Stimulated activated CD4-positive, alpha-beta T cell treated with anti-CD3 and anti-CD28 coated beads, TNF-alpha, amount 100 ng/mL, for 48 hours (primary cell): ENCODE results near the gene ANTXRL.
"Not testable (repeated sequence)": the region's sequence is repeated elsewhere in the genome, so short reads cannot be mapped to it uniquely, and the experiment has no call there.

ENCODE experiments used
- DNase-seq, 3 donors: peaks; one replicate each; pipeline ENCODE4 v3.0.0-alpha.2; 2020; ENCODE audit warnings: low read depth in 3 of 3

ANTXRL gene

DNA sequence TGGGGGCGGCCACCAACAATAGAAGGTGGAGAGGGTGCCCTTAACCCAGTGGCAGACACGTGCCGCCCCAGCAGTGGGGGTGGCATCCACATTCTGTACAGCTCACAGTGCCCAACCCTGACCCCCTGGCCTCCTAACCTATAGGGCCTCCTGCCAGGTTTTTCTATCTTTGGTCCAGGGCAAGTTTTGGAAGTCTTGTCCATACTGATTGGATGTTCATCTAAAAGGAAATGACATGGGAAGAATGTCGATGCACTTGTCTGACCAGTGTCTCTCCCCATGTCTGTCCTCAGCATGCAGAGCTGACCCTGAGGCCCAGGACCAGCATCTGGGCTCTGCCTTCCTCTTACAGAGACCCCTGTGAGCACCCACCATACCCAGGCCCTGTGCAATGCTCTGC lies 32.3 kb upstream of the ANTXRL start:
- no peak for DNase-seq

DNA sequence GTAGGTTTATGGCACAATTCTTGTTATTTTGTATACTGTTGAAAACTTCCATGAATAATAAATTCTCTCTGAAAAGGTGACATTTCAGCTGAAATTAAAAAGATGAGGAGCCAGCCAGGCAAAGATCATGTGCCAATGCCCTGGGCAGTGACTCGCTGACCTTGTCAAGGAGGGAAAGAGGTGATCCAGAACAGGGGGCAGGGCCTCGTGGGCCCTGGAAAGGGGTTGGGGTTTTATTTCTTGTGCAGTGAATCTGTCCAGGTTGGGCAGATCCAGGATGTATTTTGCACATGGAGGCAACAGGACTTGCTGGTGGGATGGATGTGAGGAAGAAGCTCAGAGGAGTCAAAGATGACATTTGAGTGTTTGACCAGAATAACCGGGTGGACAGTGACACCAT lies 31.6 kb upstream of the ANTXRL start:
- not testable (repeated sequence) for DNase-seq

GRCh38 chr10:46255801-46256747 lies 30.7 kb upstream of the ANTXRL start:
- peak; percentile 32 to 58 (median 47) for DNase-seq

DNA sequence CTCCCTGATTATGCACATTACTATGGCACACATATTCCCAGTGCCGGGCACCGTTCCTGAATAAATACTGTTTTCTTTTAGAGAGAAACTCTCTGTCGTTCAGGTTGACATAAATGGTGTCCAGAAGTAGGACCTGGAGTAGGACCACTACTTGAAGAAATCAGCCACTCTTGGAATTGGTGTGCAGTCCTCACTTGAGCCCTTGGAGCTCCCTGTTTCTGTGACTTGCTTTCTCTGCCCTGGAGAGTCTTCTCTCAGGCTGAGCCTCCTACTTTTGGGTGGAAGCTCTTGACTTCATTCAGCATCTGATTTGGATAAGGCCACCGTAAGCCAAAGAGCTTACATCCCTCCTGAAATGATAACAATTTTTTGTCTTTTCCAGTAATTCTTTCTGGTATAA lies 29.7 kb upstream of the ANTXRL start:
- DNase-seq = no peak

GRCh38 chr10:46262906-46263560 lies 23.8 kb upstream of the ANTXRL start:
- not testable (repeated sequence) for DNase-seq

DNA sequence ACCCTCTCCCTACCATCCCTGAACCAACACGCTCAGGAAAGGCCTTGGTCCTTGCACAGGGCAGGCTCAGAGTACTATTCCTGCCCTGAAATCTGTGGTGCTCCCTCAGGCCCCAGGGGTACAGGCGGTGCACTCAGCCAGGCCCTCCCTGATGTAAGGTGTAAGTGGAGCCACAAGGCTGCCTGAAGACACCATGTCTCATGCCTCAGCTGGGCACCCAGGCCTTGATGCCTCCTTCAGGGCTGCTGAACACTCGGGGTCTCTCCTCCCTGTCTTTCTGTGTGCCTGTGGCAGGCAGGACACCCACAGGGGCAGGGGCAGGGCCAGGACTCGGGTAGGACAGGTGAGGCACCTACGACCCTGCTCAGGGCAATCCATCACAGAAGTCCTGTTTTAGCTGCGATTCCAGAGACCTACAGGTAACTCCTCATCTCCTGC lies 22.9 kb upstream of the ANTXRL start:
- DNase-seq = no peak

GRCh38 chr10:46264336-46264735 lies 22.5 kb upstream of the ANTXRL start:
- DNase-seq = no peak

GRCh38 chr10:46264737-46265368 lies 21.9 kb upstream of the ANTXRL start:
- no peak for DNase-seq

- not testable (repeated sequence) for DNase-seq
Observed at GRCh38 chr10:46265566-46266305, 21.1 kb upstream of the ANTXRL start.

GRCh38 chr10:46266306-46266985 lies 20.4 kb upstream of the ANTXRL start:
- DNase-seq = no peak

GRCh38 chr10:46267132-46267985 lies 19.4 kb upstream of the ANTXRL start:
- DNase-seq = no peak

GRCh38 chr10:46268076-46268881 lies 18.5 kb upstream of the ANTXRL start:
- peak; percentile 37 to 55 (median 44) for DNase-seq

DNA sequence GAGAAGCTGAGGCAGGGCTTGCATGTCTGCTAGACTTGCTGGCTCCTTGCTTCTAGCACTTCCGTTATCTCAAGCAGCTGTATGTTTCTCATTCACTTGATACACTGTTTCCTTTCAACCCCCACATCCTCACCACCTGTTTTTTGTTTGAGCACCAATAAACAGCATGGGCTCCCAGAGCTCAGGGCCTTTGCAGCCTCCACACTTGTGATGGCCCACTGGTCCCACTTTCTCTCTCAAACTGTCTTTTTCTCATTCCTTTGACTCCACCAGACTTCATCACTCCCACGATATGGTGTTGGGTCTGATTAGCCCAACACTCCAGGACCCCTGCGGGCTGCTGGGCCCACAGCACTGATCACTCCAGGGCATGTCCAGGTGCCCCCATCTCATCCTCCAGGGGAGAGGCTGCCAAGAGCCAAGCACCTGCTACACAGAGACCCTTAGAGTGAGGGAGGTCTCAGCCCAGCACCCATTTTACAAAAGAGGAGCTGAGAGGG lies 17.2 kb upstream of the ANTXRL start:
- not testable (repeated sequence) for DNase-seq

DNA sequence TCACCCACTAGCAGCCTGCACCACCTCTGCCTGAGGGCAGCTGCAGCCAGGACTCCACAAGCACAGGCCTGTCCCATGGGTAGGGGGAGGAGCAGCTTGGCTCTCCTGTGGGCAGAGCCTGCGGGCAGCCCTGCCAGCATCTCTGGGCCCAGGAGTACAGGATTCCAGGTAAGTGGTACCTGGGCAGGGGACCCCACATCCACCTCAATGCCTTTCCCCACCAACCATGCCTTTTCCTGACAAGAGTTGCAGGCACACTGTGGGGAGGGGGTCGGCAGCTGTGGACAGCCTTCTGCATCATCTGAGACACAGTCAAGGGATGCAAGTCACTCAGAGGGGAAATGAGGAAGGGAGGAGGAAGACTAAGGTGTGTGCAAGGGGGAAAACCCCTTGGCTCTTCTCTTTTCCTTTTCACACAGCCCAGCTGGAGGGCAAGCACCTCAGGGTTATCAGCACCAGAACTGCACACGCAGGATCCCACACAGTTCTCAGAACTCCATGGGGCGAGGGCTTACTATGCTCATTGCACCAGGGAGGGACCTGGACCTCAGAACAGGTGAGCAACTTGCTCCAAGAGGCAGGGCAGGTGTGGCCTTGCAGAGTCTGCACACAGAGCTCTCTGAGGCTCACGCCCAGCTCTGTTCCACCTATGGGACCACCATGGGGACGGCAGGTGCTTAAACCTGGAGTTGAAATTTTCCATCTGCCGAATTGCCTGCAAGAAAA lies 16.5 kb upstream of the ANTXRL start:
- DNase-seq = no peak

DNA sequence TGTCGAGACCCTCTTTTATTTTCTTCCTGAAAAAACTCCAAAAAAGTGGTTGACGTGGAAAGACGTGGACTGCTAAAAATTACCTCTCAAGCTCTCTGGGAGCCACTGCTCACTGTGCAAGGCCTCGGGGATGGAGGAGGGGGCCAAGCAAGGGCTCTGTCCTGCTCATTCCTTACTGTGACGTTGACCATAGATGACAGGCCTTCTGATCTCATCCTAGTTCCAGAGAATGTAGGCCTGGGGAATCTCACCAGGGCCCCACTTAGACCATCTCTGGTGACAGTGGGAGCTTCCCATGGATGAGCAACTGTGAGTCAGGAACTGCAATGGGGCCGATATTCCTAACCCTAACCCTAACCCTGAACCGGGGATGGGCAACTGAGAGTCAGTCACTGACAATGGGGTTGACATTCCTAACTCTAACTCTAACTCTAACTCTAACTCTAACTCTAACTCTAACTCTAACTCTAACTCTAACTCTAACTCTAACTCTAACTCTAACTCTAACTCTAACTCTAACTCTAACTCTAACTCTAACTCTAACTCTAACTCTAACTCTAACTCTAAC lies 15.8 kb upstream of the ANTXRL start:
- not testable (repeated sequence) for DNase-seq

DNA sequence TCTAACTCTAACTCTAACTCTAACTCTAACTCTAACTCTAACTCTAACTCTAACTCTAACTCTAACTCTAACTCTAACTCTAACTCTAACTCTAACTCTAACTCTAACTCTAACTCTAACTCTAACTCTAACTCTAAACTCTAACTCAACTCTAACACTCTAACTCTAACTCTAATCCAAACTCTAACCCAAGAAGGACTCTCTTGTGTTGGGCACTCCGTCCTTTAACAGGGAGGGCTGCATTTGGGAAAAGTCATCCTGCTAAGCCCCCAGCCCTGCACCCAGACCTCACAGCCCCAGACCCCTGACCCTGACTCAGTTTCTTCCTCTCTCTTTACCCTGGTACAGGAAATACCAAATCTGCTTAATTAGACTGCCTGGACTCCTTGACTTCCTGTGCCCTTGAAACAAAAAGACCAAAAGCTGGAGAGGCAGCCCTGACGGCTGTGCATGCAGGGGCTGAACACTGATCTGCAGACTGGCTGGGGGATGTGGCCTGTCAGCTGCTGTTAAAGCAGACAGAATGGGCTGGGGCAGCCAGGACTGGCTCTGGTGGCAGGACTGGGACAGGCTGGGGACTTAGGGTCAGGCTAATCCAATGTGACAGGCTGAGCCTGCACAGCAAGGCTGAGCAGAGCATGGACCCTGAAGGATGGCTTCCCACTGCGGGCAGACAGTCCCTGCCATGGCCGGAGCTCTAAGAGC lies 14.8 kb upstream of the ANTXRL start:
- not testable (repeated sequence) for DNase-seq

GRCh38 chr10:46272863-46273415 lies 13.9 kb upstream of the ANTXRL start:
- DNase-seq = no peak
